OCI-LY7 (cell line): ENCODE results near the gene PEAK3.

Source experiments
- EZH2phosphoT487 ChIP-seq: fragments of 200-600 bp; sonication (generic); IDR thresholded peaks from 2 replicates; pipeline ENCODE4 v1.6.1; 2018; ENCODE audit warnings: low read depth, borderline replicate concordance, mild to moderate bottlenecking, mixed run types, antibody characterized with exemption, low read length, moderate library complexity, mixed read lengths
- TF ChIP-seq, protein P1 (sequence below): fragments of 200-600 bp; sonication (generic); conservative IDR thresholded peaks from 2 replicates; pipeline ENCODE4 v1.5.1; 2014; ENCODE audit warnings: mild to moderate bottlenecking, antibody characterized with exemption, low read length, moderate library complexity, mixed read lengths

DNA sequence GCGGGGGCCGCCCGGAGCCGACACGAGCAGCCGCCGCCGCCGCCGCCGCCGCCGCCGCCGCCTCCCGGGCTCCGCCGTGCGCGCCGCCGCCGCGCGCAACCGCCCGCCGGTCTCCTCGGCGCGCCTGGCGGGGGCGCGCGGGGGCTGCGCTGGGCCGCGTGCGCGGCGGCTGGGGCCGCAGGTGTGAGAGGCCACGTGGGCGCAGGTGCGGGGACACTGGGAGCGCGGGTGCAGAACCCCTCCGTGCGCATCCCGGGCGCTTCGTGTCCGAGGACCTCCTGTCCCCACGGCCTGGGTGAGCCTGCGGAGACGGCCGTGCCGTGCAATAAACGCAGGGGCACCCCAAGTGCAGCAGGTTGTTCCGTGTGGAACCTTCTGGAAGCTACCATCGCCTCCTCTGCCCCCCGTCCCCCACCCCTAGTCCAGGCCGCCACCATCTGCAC lies 26.2 kb upstream of the PEAK3 start, which contains the start of gene LINGO3:
- TF ChIP-seq, protein P1, sequence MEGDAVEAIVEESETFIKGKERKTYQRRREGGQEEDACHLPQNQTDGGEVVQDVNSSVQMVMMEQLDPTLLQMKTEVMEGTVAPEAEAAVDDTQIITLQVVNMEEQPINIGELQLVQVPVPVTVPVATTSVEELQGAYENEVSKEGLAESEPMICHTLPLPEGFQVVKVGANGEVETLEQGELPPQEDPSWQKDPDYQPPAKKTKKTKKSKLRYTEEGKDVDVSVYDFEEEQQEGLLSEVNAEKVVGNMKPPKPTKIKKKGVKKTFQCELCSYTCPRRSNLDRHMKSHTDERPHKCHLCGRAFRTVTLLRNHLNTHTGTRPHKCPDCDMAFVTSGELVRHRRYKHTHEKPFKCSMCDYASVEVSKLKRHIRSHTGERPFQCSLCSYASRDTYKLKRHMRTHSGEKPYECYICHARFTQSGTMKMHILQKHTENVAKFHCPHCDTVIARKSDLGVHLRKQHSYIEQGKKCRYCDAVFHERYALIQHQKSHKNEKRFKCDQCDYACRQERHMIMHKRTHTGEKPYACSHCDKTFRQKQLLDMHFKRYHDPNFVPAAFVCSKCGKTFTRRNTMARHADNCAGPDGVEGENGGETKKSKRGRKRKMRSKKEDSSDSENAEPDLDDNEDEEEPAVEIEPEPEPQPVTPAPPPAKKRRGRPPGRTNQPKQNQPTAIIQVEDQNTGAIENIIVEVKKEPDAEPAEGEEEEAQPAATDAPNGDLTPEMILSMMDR = no peak
- TF ChIP-seq EZH2phosphoT487 = no peak
